HepG2 (cell line): ENCODE data around the gene CXCR5. TPM values are rescaled to one million over a fixed set of nuclear protein-coding genes. Genes with fewer than 3 reads are reported as not detected.
A peak's percentile ranks its signal among the peaks of the same experiment; 100 is the strongest.

Source experiments
- ATAC-seq: fragments of 200-7000 bp; cut with Tn5 transposase; 3 replicates; pipeline ENCODE4 v1.9.1; 2020; ENCODE audit warnings: mild to moderate bottlenecking, moderate library complexity
- BruUV-seq: library from RNA; stranded (reverse); fragments of 400-500 nt; replicated peaks from 2 replicates; lab custom pipeline; 2021; lab: Mats Ljungman, UMichigan
- CTCF ChIA-PET: fragments of 300-600 bp; formaldehyde crosslinking; extraction: SDS; loops from one replicate; lab custom pipeline; 2021; ENCODE audit warnings: low total read pairs, inconsistent platforms, low intra/inter-chr PET ratio; lab: Yijun Ruan, JAX
- POLR2A ChIA-PET: fragments of 350-600 bp; sonication (Branson Sonifier 250); formaldehyde crosslinking; loops from one replicate; lab custom pipeline; 2020; ENCODE audit warnings: antibody characterized with exemption, inconsistent platforms; lab: Yijun Ruan, JAX
- DNase-seq: peaks from one replicate; pipeline ENCODE4 v3.0.0-alpha.2; 2015; ENCODE audit warnings: low spot score
- FAIRE-seq: peaks from 3 replicates; lab custom pipeline; 2011; peaks lifted over from hg19 to GRCh38; lab: Jason Lieb, UNC
- H2AFZ ChIP-seq: one replicate; pipeline ENCODE4 v1.6.1; 2011; ENCODE audit warnings: low read length, inconsistent platforms
- H3K27ac ChIP-seq: fragments of 300-600 bp; 3 replicates; pipeline ENCODE4 v1.8.0; 2011; ENCODE audit warnings: mixed run types, mild to moderate bottlenecking, mixed read lengths, low read length, inconsistent platforms; ENCODE audit not compliant: insufficient read depth; ENCODE audit errors: extremely low read length
- H3K27me3 ChIP-seq, 2 experiments: fragments of 200-600 bp in 1 of 2; 2 replicates in 1 of 2; 3 replicates in 1 of 2; pipeline versions ENCODE4 v1.6.0 to v1.8.0; 2011; ENCODE audit warnings: low read length in 2 of 2, mild to moderate bottlenecking in 2 of 2, moderate library complexity in 2 of 2, inconsistent platforms in 1 of 2; ENCODE audit not compliant: insufficient read depth in 2 of 2, control insufficient read depth in 1 of 2
- H3K36me3 ChIP-seq, 2 experiments: fragments of 200-600 bp in 1 of 2; replicated peaks in 1 of 2; 2 replicates in 1 of 2; 3 replicates in 1 of 2; pipeline versions ENCODE4 v1.5.1 to v1.8.0; 2011; ENCODE audit warnings: low read length in 2 of 2, inconsistent platforms in 1 of 2; ENCODE audit not compliant: insufficient read depth in 2 of 2, control insufficient read depth in 1 of 2
- H3K4me1 ChIP-seq: 2 replicates; pipeline ENCODE4 v1.5.1; 2012; ENCODE audit warnings: low read length, inconsistent platforms; ENCODE audit not compliant: insufficient read depth
- H3K4me2 ChIP-seq: 2 replicates; pipeline ENCODE4 v1.6.0; 2011; ENCODE audit warnings: low read depth, low read length, inconsistent platforms
- H3K4me3 ChIP-seq, 3 experiments: fragments of 200-600 bp in 1 of 3; sonication (generic), shearing (Covaris generic) in 1 of 3; replicated peaks in 1 of 3; 2 replicates each; pipeline ENCODE4 v1.5.1; 2011 to 2016; ENCODE audit warnings: low read length in 3 of 3, inconsistent platforms in 2 of 3, low read depth in 2 of 3, mild to moderate bottlenecking in 2 of 3, control low read depth in 1 of 3, mixed read lengths in 1 of 3; ENCODE audit not compliant: insufficient read depth in 1 of 3
- H3K79me2 ChIP-seq: one replicate; pipeline ENCODE4 v1.6.1; 2011; ENCODE audit warnings: low read length, inconsistent platforms; ENCODE audit not compliant: insufficient read depth
- H3K9ac ChIP-seq: 2 replicates; pipeline ENCODE4 v1.6.0; 2011; ENCODE audit warnings: mild to moderate bottlenecking, low read depth, low read length, inconsistent platforms; ENCODE audit not compliant: insufficient read depth
- H3K9me3 ChIP-seq: 2 replicates; pipeline ENCODE4 v1.5.1; 2012; ENCODE audit warnings: mild to moderate bottlenecking, low read length
- H4K20me1 ChIP-seq: 2 replicates; pipeline ENCODE4 v1.6.0; 2011; ENCODE audit warnings: inconsistent platforms, mild to moderate bottlenecking, low read length, moderate library complexity; ENCODE audit not compliant: insufficient read depth
- ARID4A ChIP-seq: sonication (generic); formaldehyde crosslinking; IDR thresholded peaks from 2 replicates; pipeline ENCODE4 v1.5.0; 2020; ENCODE audit warnings: mild to moderate bottlenecking, missing genetic modification reagents, borderline replicate concordance
- HMG20B ChIP-seq: conservative IDR thresholded peaks from 2 replicates; pipeline ENCODE4 v1.6.1; 2016; ENCODE audit warnings: missing genetic modification reagents, missing compliant biosample characterization
- HOXD1 ChIP-seq: sonication (generic); formaldehyde crosslinking; IDR thresholded peaks from 2 replicates; pipeline ENCODE4 v1.5.0; 2020; ENCODE audit warnings: missing genetic modification reagents
- NRL ChIP-seq: sonication (generic); formaldehyde crosslinking; IDR thresholded peaks from 2 replicates; pipeline ENCODE4 v1.5.0; 2020; ENCODE audit warnings: missing genetic modification reagents, mild to moderate bottlenecking, moderate library complexity, borderline replicate concordance
- POLR2AphosphoS5 ChIP-seq: IDR thresholded peaks from 2 replicates; pipeline ENCODE4 v1.6.1; 2012; ENCODE audit warnings: low read depth, low read length
- SOX5 ChIP-seq: IDR thresholded peaks from 2 replicates; pipeline ENCODE4 v1.6.1; 2016; ENCODE audit warnings: borderline replicate concordance
- SP4 ChIP-seq: sonication (generic); formaldehyde crosslinking; IDR thresholded peaks from 2 replicates; pipeline ENCODE4 v1.8.1; 2023; ENCODE audit warnings: mild to moderate bottlenecking, missing genetic modification reagents
- THAP11 ChIP-seq: IDR thresholded peaks from 2 replicates; pipeline ENCODE4 v1.6.1; 2016; ENCODE audit warnings: missing biosample characterization, missing genetic modification reagents
- ZBTB38 ChIP-seq: sonication (generic); formaldehyde crosslinking; IDR thresholded peaks from 2 replicates; pipeline ENCODE4 v1.5.1; 2020; ENCODE audit warnings: mild to moderate bottlenecking, missing genetic modification reagents
- ZMYM2 ChIP-seq: sonication (generic); formaldehyde crosslinking; IDR thresholded peaks from 2 replicates; pipeline ENCODE4 v1.8.0; 2022; ENCODE audit warnings: mild to moderate bottlenecking, missing genetic modification reagents
- ZNF441 ChIP-seq: sonication (generic); formaldehyde crosslinking; IDR thresholded peaks from 2 replicates; pipeline ENCODE4 v1.7.0; 2021; ENCODE audit warnings: missing genetic modification reagents, borderline replicate concordance
- ZNF567 ChIP-seq: sonication (generic); formaldehyde crosslinking; IDR thresholded peaks from 2 replicates; pipeline ENCODE4 v1.8.1; 2023; ENCODE audit warnings: mild to moderate bottlenecking, missing genetic modification reagents, borderline replicate concordance
- WGBS: methylation state at CpG from one replicate; pipeline ENCODE4 v1.1.6; 2017; ENCODE audit warnings: low lambda C conversion rate; 5-methylcytosine and 5-hydroxymethylcytosine counted together
- in situ Hi-C: cut with HindIII; loops from 2 replicates; pipeline ENCODE4 v1.10.0; 2017; ENCODE audit warnings: low pct_unique_long_range_greater_than_20kb; ENCODE audit not compliant: extremely low pct_ligation_motif_present
- intact Hi-C: fragments of 100-400 bp; cut with micrococcal nuclease; formaldehyde crosslinking; loops from one replicate; pipeline ENCODE4 v1.10.0; 2022; ENCODE audit not compliant: unreplicated experiment
- polyA plus RNA-seq, 8 experiments: library from polyadenylated mRNA; depleted of rRNA in 3 of 8; stranded (reverse) in 7 of 8; unstranded in 1 of 8; fragments of >200 nt; fragmentation: Illumina TruSeq in 4 of 8; extraction: Trizol in 4 of 8; gene quantifications; 2 replicates each; pipeline versions ENCODE4 v1.2.1 to v1.2.3, GENCODE V29; 2011 to 2016; ENCODE audit warnings: low read depth in 4 of 8, missing spikeins in 1 of 8, mixed read lengths in 1 of 8; ENCODE audit not compliant: insufficient read depth in 1 of 8
- total RNA-seq, 5 experiments: library from RNA; depleted of rRNA; stranded (reverse); fragments of >200 nt; fragmentation: Illumina TruSeq; extraction: Trizol; gene quantifications; 2 replicates each; pipeline ENCODE4 v1.2.3, GENCODE V29; 2016; ENCODE audit warnings: low read depth in 1 of 5

CXCR5 gene
- total and polyA plus RNA-seq, 2 of the 13 experiments (the other 11 are each of a cell fraction or from before 2014, with no cell fraction given) = not detected

GRCh38 chr11:118915396-118915795, 31.7 kb downstream of the CXCR5 start:
- FAIRE-seq (no peak), ATAC-seq (no peak), DNase-seq (no peak)
- 100% methylated on average over 2 of the region's 2 CpGs for WGBS
- Histone ChIP-seq H3K27ac (peak overlapping the region; percentile 86), H3K9me3 (no peaks in the 10 kb centered on the region), H3K79me2 (peaks cover 12% of the 10 kb centered on the region), H3K27me3 (no peaks in the 10 kb centered on the region; a peak in 1 of 5 replicates), H3K36me3 (no peaks in the 10 kb centered on the region), H3K4me2 (no peak overlapping the region), H3K9ac (no peak overlapping the region), H3K4me3 (no peak overlapping the region), H3K4me1 (peaks cover 93% of the 10 kb centered on the region), H4K20me1 (no peaks in the 10 kb centered on the region), H2AFZ (no peak overlapping the region)
- BruUV-seq = no TSS peak
- intact Hi-C loops = no loop called here
- ChIA-PET POLR2A (no interaction called here), CTCF (no interaction called here)
- TF ChIP-seq NRL (CRISPR knock-in tag) (no peak), ZMYM2 (CRISPR knock-in tag) (no peak)
- in situ Hi-C loops = no loop called here

- in situ Hi-C loops (no loop called here), intact Hi-C loops (no loop called here)
- no peaks in the 10 kb centered on the region for H3K36me3 ChIP-seq
- H3K79me2 ChIP-seq = peaks cover 18% of the 10 kb centered on the region
- peaks cover 100% of the 10 kb centered on the region for H3K4me1 ChIP-seq
- no peaks in the 10 kb centered on the region; a peak in 1 of 5 replicates for H3K27me3 ChIP-seq
- BruUV-seq = no TSS peak
- ChIA-PET CTCF (no interaction called here), POLR2A (interaction anchor here (1.1 to 1.4 kb wide), 5 partner anchors 8 to 125 kb away, joined by 3 to 8 read pairs (median 3); partner anchors contain the start of genes BCL9L, DDX6 and RPS25)
- 84% methylated on average over 7 of the region's 10 CpGs for WGBS
- peak overlapping the region; percentile 69; the same call in 1 of the 2 replicates for H3K9ac ChIP-seq
- H3K4me2 ChIP-seq = peak overlapping the region; percentile 82
- no peaks in the 10 kb centered on the region for H3K9me3 ChIP-seq
- no peak for ATAC-seq
- peak overlapping the region; percentile 86 for H3K27ac ChIP-seq
- H3K4me3 ChIP-seq = peak overlapping the region in 1 of 3 experiments; percentile 69; a peak in 1 of 6 replicates
- no peaks in the 10 kb centered on the region for H4K20me1 ChIP-seq
- FAIRE-seq = no peak
- DNase-seq = no peak
- no peak overlapping the region for H2AFZ ChIP-seq
- TF ChIP-seq ZNF441 = no peak
- TF ChIP-seq THAP11 (CRISPR knock-in tag) = no peak
- TF ChIP-seq HMG20B (CRISPR knock-in tag) = 0 out of 2 replicates have a peak, but pooled peaks have one; percentile 15
- TF ChIP-seq ZNF567 = no peak
- 0 out of 2 replicates have a peak, but pooled peaks have one; percentile 41 for TF ChIP-seq HOXD1 (CRISPR knock-in tag)
- 0 out of 2 replicates have a peak, but pooled peaks have one; percentile 15 for TF ChIP-seq ARID4A (CRISPR knock-in tag)
- no peak for TF ChIP-seq POLR2AphosphoS5
- 0 out of 2 replicates have a peak, but pooled peaks have one; percentile 30 for TF ChIP-seq SP4 (CRISPR knock-in tag)
- 0 out of 2 replicates have a peak, but pooled peaks have one; percentile 18 for TF ChIP-seq ZBTB38
- no peak for TF ChIP-seq SOX5 (CRISPR knock-in tag)
These were observed 32.5 kb downstream of the CXCR5 start for GRCh38 chr11:118915941-118916841.
